Amniotic epithelial cell (primary cell): ENCODE measurements around the gene CRACDL.

Experiments used
- DNase-seq: peaks from one replicate; pipeline ENCODE4 v3.0.0-alpha.2; 2010; ENCODE audit warnings: low read depth

Gene CRACDL

GRCh38 chr2:98824256-98825019 is 111.6 kb downstream of the CRACDL start:
- DNase-seq = no peak

GRCh38 chr2:98823196-98824170 is 112.5 kb downstream of the CRACDL start:
- DNase-seq = no peak

GRCh38 chr2:98822301-98823164 is 113.5 kb downstream of the CRACDL start:
- DNase-seq = no peak

- no peak for DNase-seq
These were observed 114.3 kb downstream of the CRACDL start for GRCh38 chr2:98821629-98822135.

GRCh38 chr2:98819231-98819766 is 116.7 kb downstream of the CRACDL start:
- no peak for DNase-seq

- DNase-seq = no peak
These were observed 117.9 kb downstream of the CRACDL start for GRCh38 chr2:98818164-98818563.

- no peak for DNase-seq
These were observed 119.7 kb downstream of the CRACDL start for GRCh38 chr2:98816281-98816680.

- DNase-seq = no peak
These were observed 120.2 kb downstream of the CRACDL start for GRCh38 chr2:98815795-98816194.

GRCh38 chr2:98811766-98812165 is 124.3 kb downstream of the CRACDL start:
- DNase-seq = no peak

- no peak for DNase-seq
These were observed 125.5 kb downstream of the CRACDL start for GRCh38 chr2:98810588-98810928.

GRCh38 chr2:98809878-98810587 is 126.0 kb downstream of the CRACDL start:
- DNase-seq = no peak

- no peak for DNase-seq
These were observed 126.9 kb downstream of the CRACDL start for GRCh38 chr2:98809116-98809515.

GRCh38 chr2:98808546-98808945 is 127.5 kb downstream of the CRACDL start:
- no peak for DNase-seq

GRCh38 chr2:98807929-98808328 is 128.1 kb downstream of the CRACDL start:
- DNase-seq = no peak

- no peak for DNase-seq
These were observed 128.8 kb downstream of the CRACDL start for GRCh38 chr2:98807221-98807620.

GRCh38 chr2:98806236-98806697 is 129.8 kb downstream of the CRACDL start:
- no peak for DNase-seq

GRCh38 chr2:98805412-98806171 is 130.4 kb downstream of the CRACDL start:
- DNase-seq = peak; percentile 58

- no peak for DNase-seq
These were observed 131.3 kb downstream of the CRACDL start for GRCh38 chr2:98804736-98805135.

- DNase-seq = no peak
These were observed 131.8 kb downstream of the CRACDL start for GRCh38 chr2:98804265-98804650.
